Suprapubic skin (tissue), 4 donors: ENCODE results near the gene TBC1D22A. TPM values are rescaled to one million over a fixed set of nuclear protein-coding genes. Genes with fewer than 3 reads are reported as not detected.

Experiments
- DNase-seq, 2 donors: peaks; one replicate each; pipeline ENCODE4 v3.0.0-alpha.2; 2019; ENCODE audit warnings: low spot score in 2 of 2
- H3K27ac ChIP-seq: fragments of 200-600 bp; sonication (generic); one replicate; pipeline ENCODE4 v1.5.1; 2019
- H3K27me3 ChIP-seq: fragments of 200-600 bp; sonication (generic); one replicate; pipeline ENCODE4 v1.5.1; 2019
- H3K36me3 ChIP-seq: fragments of 200-600 bp; sonication (generic); one replicate; pipeline ENCODE4 v1.5.1; 2019
- H3K4me1 ChIP-seq: fragments of 200-600 bp; sonication (generic); one replicate; pipeline ENCODE4 v1.5.1; 2019
- H3K4me3 ChIP-seq: fragments of 200-600 bp; sonication (generic); one replicate; pipeline ENCODE4 v1.5.1; 2019; ENCODE audit warnings: mild to moderate bottlenecking
- H3K9me3 ChIP-seq: fragments of 200-600 bp; sonication (generic); one replicate; pipeline ENCODE4 v1.5.1; 2019
- CTCF ChIP-seq, 2 donors: fragments of 200-600 bp in 1 of 2; fragments of 450-650 bp in 1 of 2; sonication (generic) in 1 of 2; IDR thresholded peaks; one replicate each; pipeline ENCODE4 v1.5.1; 2016 to 2019; ENCODE audit warnings: antibody characterized with exemption in 2 of 2, mild to moderate bottlenecking in 1 of 2, moderate library complexity in 1 of 2
- EP300 ChIP-seq: sonication (generic); formaldehyde crosslinking; IDR thresholded peaks from one replicate; pipeline ENCODE4 v1.6.1; 2017; ENCODE audit warnings: antibody characterized with exemption
- POLR2A ChIP-seq, 2 donors: fragments of 450-650 bp; IDR thresholded peaks; one replicate each; pipeline ENCODE4 v1.6.1; 2017; ENCODE audit warnings: antibody characterized with exemption in 2 of 2, mild to moderate bottlenecking in 2 of 2, moderate library complexity in 2 of 2
- POLR2AphosphoS5 ChIP-seq, 3 donors: sonication (generic); formaldehyde crosslinking; IDR thresholded peaks; one replicate each; pipeline ENCODE4 v1.6.1; 2017; ENCODE audit warnings: antibody characterized with exemption in 3 of 3
- WGBS: methylation state at CpG from one replicate; pipeline ENCODE4 v1.1.5; 2018; 5-methylcytosine and 5-hydroxymethylcytosine counted together
- total RNA-seq, 4 donors: library from RNA; depleted of rRNA; stranded (reverse); fragments of >200 nt; gene quantifications; one replicate each; pipeline ENCODE4 v1.1.0, GENCODE V29; 2016

Gene TBC1D22A
- total RNA-seq, 4 donors from 2014 or later: 24.8 to 43.2 (median 35.4) TPM

- no peak overlapping the region for H3K4me3 ChIP-seq
- H3K27ac ChIP-seq: peak overlapping the region; percentile 88
- no peaks in the 10 kb centered on the region for H3K9me3 ChIP-seq
- DNase-seq: no peak
- no peaks in the 10 kb centered on the region for H3K27me3 ChIP-seq
- H3K4me1 ChIP-seq: peaks cover 42% of the 10 kb centered on the region
- TF ChIP-seq POLR2AphosphoS5 (IDR thresholded peaks at IDR 0.05): peak in 2 of 3 donors; percentile 42 to 51
- TF ChIP-seq POLR2A (IDR thresholded peaks at IDR 0.05): no peak
- H3K36me3 ChIP-seq: no peaks in the 10 kb centered on the region
- WGBS: 58% methylated on average over 21 of the region's 21 CpGs
Observed at GRCh38 chr22:47129902-47130635, 367.6 kb downstream of the TBC1D22A start.

DNA sequence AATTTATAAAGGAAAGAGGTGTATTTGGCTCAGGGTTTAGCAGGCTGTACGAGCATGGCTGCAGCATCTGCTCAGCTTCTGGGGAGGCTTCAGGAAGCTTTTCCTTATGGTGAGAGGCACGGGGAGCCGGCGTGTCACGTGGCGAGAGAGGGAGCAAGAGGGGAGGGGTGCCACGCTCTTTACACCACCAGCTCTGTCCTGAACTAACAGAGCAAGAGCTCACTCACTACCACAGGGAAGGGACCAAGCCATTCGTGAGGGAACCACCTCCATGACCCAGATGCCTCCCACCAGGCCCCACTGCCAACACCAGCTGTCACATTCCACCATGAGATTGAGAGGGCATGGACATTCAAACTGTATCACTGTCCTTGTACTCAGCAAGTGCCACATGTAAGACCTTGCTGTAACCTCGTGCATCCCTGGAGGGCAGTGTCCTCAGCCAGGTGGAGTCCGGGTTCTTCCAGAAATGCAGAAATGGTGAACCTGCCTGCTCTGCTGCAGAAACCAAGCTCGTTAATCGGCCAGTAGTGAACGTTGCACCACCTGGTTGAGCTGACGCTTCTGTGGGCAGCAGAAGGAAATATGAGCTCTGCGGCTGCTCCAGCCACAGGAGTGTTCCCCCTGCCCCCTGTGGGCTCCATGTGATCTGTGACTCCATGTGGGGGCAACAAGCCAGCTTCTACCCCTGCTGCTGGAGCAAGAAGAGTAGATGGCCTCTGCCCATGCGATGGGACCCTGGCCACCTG, 368.6 kb downstream of the TBC1D22A start:
- peaks cover 40% of the 10 kb centered on the region for H3K4me1 ChIP-seq
- H3K27ac ChIP-seq: peak overlapping the region; percentile 69
- no peak for DNase-seq
- no peaks in the 10 kb centered on the region for H3K27me3 ChIP-seq
- no peaks in the 10 kb centered on the region for H3K36me3 ChIP-seq
- 96% methylated on average over 11 of the region's 16 CpGs for WGBS
- H3K9me3 ChIP-seq: no peaks in the 10 kb centered on the region
- TF ChIP-seq CTCF (IDR thresholded peaks at IDR 0.05) (no peak), POLR2AphosphoS5 (IDR thresholded peaks at IDR 0.05) (no peak), EP300 (no peak), POLR2A (IDR thresholded peaks at IDR 0.05) (no peak)
- H3K4me3 ChIP-seq: no peak overlapping the region

DNA sequence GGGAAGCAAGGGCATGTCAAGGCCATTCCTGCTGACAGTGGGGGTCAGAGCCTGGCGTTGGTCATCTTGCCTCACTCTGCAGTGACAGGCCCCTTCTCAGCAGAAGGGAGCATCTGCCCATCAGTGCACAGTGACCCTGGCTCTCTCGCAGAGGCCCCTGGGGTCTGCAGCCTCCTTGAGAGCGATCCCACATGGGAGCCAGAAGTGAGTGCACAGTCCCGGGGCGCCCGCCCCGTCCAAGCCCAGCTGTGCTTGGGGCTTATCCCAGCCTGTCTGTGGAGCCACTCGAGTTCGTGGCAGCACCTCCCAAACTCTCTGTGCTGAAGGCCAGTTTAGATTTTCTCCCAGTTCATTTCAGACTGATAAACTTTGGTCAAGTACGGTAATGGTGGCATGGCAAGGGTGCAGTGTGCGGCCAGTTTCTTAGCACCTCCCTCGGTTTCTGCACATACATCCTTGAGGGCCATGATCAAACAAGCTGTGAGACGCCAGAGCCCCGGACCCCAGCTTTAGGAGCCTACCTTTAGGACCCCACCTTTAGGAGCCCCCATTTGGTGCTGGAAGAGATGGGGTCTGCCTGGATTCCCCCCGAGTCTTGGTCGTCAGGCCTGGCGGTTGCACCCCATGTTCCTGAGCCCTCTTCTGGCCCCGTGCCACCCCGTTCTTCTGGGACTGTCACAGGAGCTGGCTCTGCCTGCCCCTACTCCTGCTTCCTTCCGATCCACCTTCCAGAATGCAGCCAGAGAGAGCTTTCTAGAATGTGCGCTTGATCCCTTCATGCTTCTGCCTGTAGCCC, 369.4 kb downstream of the TBC1D22A start:
- no peaks in the 10 kb centered on the region for H3K9me3 ChIP-seq
- WGBS: 91% methylated on average over 14 of the region's 21 CpGs
- no peak overlapping the region for H3K4me3 ChIP-seq
- peaks cover 40% of the 10 kb centered on the region for H3K4me1 ChIP-seq
- H3K27me3 ChIP-seq: no peaks in the 10 kb centered on the region
- no peaks in the 10 kb centered on the region for H3K36me3 ChIP-seq
- no peak for TF ChIP-seq POLR2AphosphoS5 (IDR thresholded peaks at IDR 0.05)
- no peak for TF ChIP-seq CTCF (IDR thresholded peaks at IDR 0.05)
- no peak for TF ChIP-seq EP300
- peak overlapping the region; percentile 69 for H3K27ac ChIP-seq
- DNase-seq: no peak

- no peak for DNase-seq
- Histone ChIP-seq H3K9me3 (no peaks in the 10 kb centered on the region), H3K27ac (no peak overlapping the region), H3K27me3 (no peaks in the 10 kb centered on the region), H3K4me1 (peaks cover 40% of the 10 kb centered on the region), H3K36me3 (no peaks in the 10 kb centered on the region), H3K4me3 (no peak overlapping the region)
- WGBS: 81% methylated on average over 12 of the region's 13 CpGs
- TF ChIP-seq POLR2A (IDR thresholded peaks at IDR 0.05): no peak
- no peak for TF ChIP-seq CTCF (IDR thresholded peaks at IDR 0.05)
- no peak for TF ChIP-seq POLR2AphosphoS5 (IDR thresholded peaks at IDR 0.05)
- no peak for TF ChIP-seq EP300
Observed at GRCh38 chr22:47132428-47132825, 370.0 kb downstream of the TBC1D22A start.

DNA sequence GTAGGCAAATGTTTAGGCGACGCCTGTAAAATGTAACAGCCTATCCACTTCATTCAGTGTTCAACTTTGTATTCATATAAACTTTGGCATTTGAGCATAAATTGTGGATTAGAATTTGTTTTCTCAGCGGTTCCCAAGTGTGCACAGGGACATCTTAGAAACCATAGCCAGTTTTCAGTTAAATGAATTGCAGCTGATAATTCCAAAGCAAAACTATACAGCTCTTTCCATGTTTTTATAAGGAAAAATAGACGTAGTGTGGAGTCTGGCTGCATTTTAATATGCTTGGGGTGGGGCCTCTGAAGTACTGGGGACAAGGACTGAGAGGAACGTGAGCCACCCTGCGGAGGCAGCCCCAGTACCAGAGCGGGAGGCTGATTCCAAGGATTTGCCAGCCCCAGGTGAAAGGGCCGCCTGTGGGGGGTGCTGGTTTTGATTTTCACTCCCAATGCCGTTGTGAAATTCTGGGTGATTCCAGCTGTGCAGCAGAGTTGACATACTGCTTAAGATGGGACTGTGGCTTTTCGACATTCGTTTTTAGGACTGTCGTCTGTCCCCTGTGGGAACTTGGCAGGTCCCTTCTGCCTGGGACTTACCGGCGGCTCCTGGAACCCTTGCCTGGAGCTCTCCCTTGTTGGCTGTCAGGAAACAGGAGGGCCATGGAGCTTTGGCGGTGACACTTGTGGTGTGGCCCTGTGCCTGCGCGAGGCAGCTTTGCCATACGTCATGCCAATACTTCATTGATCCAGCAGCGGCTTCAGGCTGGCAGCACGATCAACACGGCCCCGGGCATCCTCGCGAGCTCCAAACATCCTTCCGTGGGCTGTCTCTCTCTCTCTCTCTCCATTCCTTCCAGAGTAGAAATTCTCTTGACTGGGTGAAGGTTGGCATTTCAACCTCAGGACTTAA, 370.9 kb downstream of the TBC1D22A start:
- Histone ChIP-seq H3K27me3 (no peaks in the 10 kb centered on the region), H3K9me3 (no peaks in the 10 kb centered on the region), H3K4me1 (peaks cover 40% of the 10 kb centered on the region), H3K27ac (no peak overlapping the region), H3K36me3 (no peaks in the 10 kb centered on the region), H3K4me3 (no peak overlapping the region)
- TF ChIP-seq EP300: no peak
- TF ChIP-seq CTCF (IDR thresholded peaks at IDR 0.05): no peak
- no peak for TF ChIP-seq POLR2AphosphoS5 (IDR thresholded peaks at IDR 0.05)
- TF ChIP-seq POLR2A (IDR thresholded peaks at IDR 0.05): no peak
- 59% methylated on average over 25 of the region's 25 CpGs for WGBS
- DNase-seq: no peak
